GM18861 (cell line): ENCODE results near the gene RELN.

Experiments used
- ATAC-seq: cut with Tn5 transposase; IDR thresholded peaks from one replicate; pipeline ENCODE4 v1.9.1; 2021; ENCODE audit not compliant: unreplicated experiment

RELN gene

GRCh38 chr7:103580031-103580430 is 409.4 kb downstream of the RELN start:
- ATAC-seq: no peak

GRCh38 chr7:103577059-103577458 is 412.4 kb downstream of the RELN start:
- ATAC-seq: no peak

GRCh38 chr7:103576641-103577040 is 412.8 kb downstream of the RELN start:
- ATAC-seq: no peak

GRCh38 chr7:103574576-103574975 is 414.9 kb downstream of the RELN start:
- no peak for ATAC-seq

- no peak for ATAC-seq
These were observed 415.9 kb downstream of the RELN start for GRCh38 chr7:103573479-103574058.

- ATAC-seq: no peak
These were observed 417.9 kb downstream of the RELN start for GRCh38 chr7:103571586-103571985.

- no peak for ATAC-seq
These were observed 419.7 kb downstream of the RELN start for GRCh38 chr7:103569621-103570305.

- ATAC-seq: no peak
These were observed 425.0 kb downstream of the RELN start for GRCh38 chr7:103564416-103564815.

GRCh38 chr7:103560136-103560535 is 429.3 kb downstream of the RELN start:
- no peak for ATAC-seq

- ATAC-seq: no peak
These were observed 438.4 kb downstream of the RELN start for GRCh38 chr7:103551016-103551415.

GRCh38 chr7:103549786-103550185 is 439.7 kb downstream of the RELN start:
- ATAC-seq: no peak

- peak; percentile 70 for ATAC-seq
These were observed 441.8 kb downstream of the RELN start for GRCh38 chr7:103547451-103548284.

GRCh38 chr7:103542470-103542869 is 447.0 kb downstream of the RELN start:
- no peak for ATAC-seq

GRCh38 chr7:103541947-103542346 is 447.5 kb downstream of the RELN start:
- no peak for ATAC-seq

- ATAC-seq: no peak
These were observed 448.4 kb downstream of the RELN start for GRCh38 chr7:103541026-103541425.

- ATAC-seq: no peak
These were observed 449.1 kb downstream of the RELN start for GRCh38 chr7:103540338-103540737.

GRCh38 chr7:103539875-103540274 is 449.6 kb downstream of the RELN start:
- ATAC-seq: no peak

GRCh38 chr7:103538964-103539709 is 450.3 kb downstream of the RELN start:
- no peak for ATAC-seq

- no peak for ATAC-seq
These were observed 455.7 kb downstream of the RELN start for GRCh38 chr7:103533761-103534160.

- ATAC-seq: no peak
These were observed 456.5 kb downstream of the RELN start for GRCh38 chr7:103532955-103533354.

- ATAC-seq: no peak
These were observed 461.3 kb downstream of the RELN start for GRCh38 chr7:103528152-103528551.
